Stimulated activated memory B cell treated with anti-CD40 and anti-IgM and Interleukin-4, amounts not matched to agents 10 μg/mL and 1 μg/mL and 100 μg/mL, for 72 hours (primary cell): ENCODE data around the gene AJAP1.

Source experiments
- ATAC-seq: fragments of 150-1000 bp; cut with Tn5 transposase; 2 replicates; pipeline ENCODE4 v1.10.0; 2021
- H3K27ac Mint-ChIP-seq: one replicate; pipeline ENCODE4 v1.8.0; 2022; ENCODE audit warnings: mild to moderate bottlenecking, mixed read lengths
- H3K27me3 Mint-ChIP-seq: one replicate; pipeline ENCODE4 v1.8.0; 2022; ENCODE audit warnings: mixed read lengths
- H3K36me3 Mint-ChIP-seq: one replicate; pipeline ENCODE4 v1.8.0; 2022; ENCODE audit warnings: mixed read lengths
- H3K4me1 Mint-ChIP-seq: one replicate; pipeline ENCODE4 v1.8.0; 2022; ENCODE audit warnings: mixed read lengths
- H3K4me3 Mint-ChIP-seq: one replicate; pipeline ENCODE4 v1.8.0; 2022; ENCODE audit warnings: mild to moderate bottlenecking, moderate library complexity, mixed read lengths
- H3K9me3 Mint-ChIP-seq: one replicate; pipeline ENCODE4 v1.8.0; 2022; ENCODE audit warnings: mixed read lengths

AJAP1 gene

DNA sequence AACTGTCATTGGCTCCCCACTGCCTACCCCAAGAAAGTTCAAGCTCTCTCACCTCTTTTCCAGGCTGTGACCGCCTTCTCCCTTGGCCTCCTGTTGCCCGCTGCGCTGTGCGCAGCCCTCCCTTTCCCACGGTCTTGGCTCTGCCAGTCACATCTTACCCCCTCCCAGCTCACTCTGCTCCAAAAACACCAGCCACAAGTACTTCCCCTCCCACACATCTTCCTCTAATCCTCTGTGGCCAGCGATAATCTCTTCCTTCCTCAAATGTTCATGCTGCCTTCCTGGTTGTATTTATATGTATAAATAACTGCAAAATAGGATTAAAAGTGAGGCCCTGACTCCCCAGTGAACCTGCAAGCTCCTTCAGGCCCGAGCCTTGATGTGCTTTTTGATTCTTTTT, 81.8 kb downstream of the AJAP1 start:
- H3K4me1 Mint-ChIP-seq: no peaks in the 10 kb centered on the region

GRCh38 chr1:4741876-4742423, 87.5 kb downstream of the AJAP1 start:
- H3K27ac Mint-ChIP-seq: no peak overlapping the region
- no peaks in the 10 kb centered on the region for H3K36me3 Mint-ChIP-seq
- peaks cover 20% of the 10 kb centered on the region for H3K27me3 Mint-ChIP-seq
- peaks cover 5% of the 10 kb centered on the region for H3K9me3 Mint-ChIP-seq
- H3K4me1 Mint-ChIP-seq: no peaks in the 10 kb centered on the region
- no peak overlapping the region for H3K4me3 Mint-ChIP-seq
- no peak for ATAC-seq

More for the DNA sequence above, 81.8 kb downstream of the AJAP1 start:
- no peak overlapping the region for H3K27ac Mint-ChIP-seq
- H3K27me3 Mint-ChIP-seq: peaks cover 50% of the 10 kb centered on the region
- no peak for ATAC-seq
- H3K4me3 Mint-ChIP-seq: no peak overlapping the region
- H3K36me3 Mint-ChIP-seq: no peaks in the 10 kb centered on the region
- H3K9me3 Mint-ChIP-seq: peaks cover 5% of the 10 kb centered on the region

DNA sequence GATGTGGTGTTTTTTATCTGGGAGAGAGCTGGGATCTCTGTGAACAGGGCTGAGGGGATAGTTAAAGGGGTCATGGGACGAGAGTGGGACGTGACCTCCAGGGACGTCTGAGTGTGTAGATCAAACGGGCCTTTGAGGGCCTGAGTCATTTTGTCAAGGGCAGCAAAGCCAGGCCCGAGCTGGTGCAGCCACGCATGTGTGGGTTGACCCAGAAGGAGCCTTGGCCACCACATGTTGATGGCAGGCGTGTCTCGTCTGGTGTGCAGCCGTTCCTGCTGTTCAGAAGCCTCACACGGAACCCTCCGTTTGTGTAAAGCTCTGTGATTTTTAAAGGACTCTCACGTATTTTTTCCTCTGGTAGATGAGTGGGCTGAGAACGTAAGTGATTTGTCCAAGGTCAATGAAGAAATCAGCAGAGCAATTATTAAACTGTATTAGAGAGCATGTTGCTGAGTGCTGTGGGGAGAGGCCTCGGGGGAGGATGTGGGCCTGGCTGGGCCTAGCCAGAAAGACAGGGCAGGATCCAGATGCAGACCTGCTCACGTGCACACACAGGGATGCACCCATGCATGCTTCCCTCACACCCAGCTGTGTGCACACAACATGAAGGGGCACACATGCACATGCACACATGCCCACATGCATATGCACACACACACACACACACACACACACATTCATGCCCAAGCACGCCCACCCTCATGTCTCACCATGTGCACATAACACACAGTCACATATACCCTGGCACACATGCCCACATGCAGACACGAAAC, 89.8 kb downstream of the AJAP1 start:
- H3K36me3 Mint-ChIP-seq: no peaks in the 10 kb centered on the region

DNA sequence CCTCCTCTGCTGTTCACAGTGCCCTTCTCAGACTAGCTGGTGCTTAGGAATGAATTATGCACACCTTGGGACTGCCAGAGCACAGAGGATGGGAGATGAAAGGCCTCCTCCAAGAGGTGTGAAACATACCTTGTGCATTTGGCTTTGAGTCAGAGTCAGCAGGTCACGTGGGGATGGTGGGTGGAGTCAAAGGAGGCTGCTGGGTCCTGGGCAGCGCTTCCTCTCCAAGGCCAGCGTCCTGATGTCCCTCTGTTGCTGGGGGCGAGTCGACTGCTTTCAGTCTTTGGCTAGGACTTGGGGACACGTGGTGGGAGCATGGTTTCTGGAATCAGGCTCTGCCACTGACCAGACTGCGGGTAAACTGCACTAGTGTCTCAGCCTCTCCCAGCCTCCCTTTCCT, 91.2 kb downstream of the AJAP1 start:
- Mint-ChIP-seq H3K27me3 (no peaks in the 10 kb centered on the region), H3K27ac (no peak overlapping the region), H3K9me3 (no peaks in the 10 kb centered on the region), H3K4me1 (no peaks in the 10 kb centered on the region), H3K4me3 (no peak overlapping the region), H3K36me3 (no peaks in the 10 kb centered on the region)
- ATAC-seq: no peak

More for the DNA sequence above, 89.8 kb downstream of the AJAP1 start:
- no peak for ATAC-seq
- H3K9me3 Mint-ChIP-seq: no peaks in the 10 kb centered on the region
- no peaks in the 10 kb centered on the region for H3K4me1 Mint-ChIP-seq
- H3K4me3 Mint-ChIP-seq: no peak overlapping the region
- H3K27ac Mint-ChIP-seq: no peak overlapping the region
- H3K27me3 Mint-ChIP-seq: peaks cover 9% of the 10 kb centered on the region

DNA sequence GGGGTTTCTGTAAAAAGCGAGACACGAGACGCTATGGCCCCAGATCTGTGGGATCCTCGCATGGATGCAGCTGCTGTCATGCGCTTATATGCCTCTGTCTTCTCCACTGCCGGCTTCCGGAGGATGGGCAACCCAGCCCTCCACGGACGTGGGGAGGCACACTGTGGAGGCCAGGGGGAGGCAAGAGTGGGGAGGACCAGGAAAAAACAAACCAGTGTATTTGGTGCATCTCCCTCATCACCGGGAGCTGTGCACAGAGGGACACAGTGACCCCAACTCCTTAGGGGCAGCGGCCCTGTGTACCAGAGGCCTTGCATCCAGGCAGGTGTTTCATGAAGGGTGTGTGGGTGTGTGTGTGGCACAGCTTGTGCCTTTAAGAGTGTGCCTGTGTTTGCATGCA, 95.0 kb downstream of the AJAP1 start:
- Mint-ChIP-seq H3K9me3 (peaks cover 3% of the 10 kb centered on the region), H3K4me1 (no peaks in the 10 kb centered on the region), H3K36me3 (no peaks in the 10 kb centered on the region), H3K4me3 (no peak overlapping the region), H3K27me3 (no peaks in the 10 kb centered on the region), H3K27ac (no peak overlapping the region)
- ATAC-seq: no peak

GRCh38 chr1:4750177-4750576, 95.8 kb downstream of the AJAP1 start:
- Mint-ChIP-seq H3K27ac (no peak overlapping the region), H3K4me1 (no peaks in the 10 kb centered on the region)

GRCh38 chr1:4752059-4752458, 97.7 kb downstream of the AJAP1 start:
- Mint-ChIP-seq H3K27ac (no peak overlapping the region), H3K27me3 (no peaks in the 10 kb centered on the region), H3K36me3 (no peaks in the 10 kb centered on the region), H3K4me3 (no peak overlapping the region), H3K9me3 (peaks cover 3% of the 10 kb centered on the region), H3K4me1 (no peaks in the 10 kb centered on the region)
- no peak for ATAC-seq

More at GRCh38 chr1:4750177-4750576, 95.8 kb downstream of the AJAP1 start:
- H3K4me3 Mint-ChIP-seq: no peak overlapping the region
- H3K9me3 Mint-ChIP-seq: peaks cover 3% of the 10 kb centered on the region
- no peaks in the 10 kb centered on the region for H3K36me3 Mint-ChIP-seq
- H3K27me3 Mint-ChIP-seq: no peaks in the 10 kb centered on the region
- ATAC-seq: no peak

GRCh38 chr1:4754816-4755215, 100.4 kb downstream of the AJAP1 start:
- ATAC-seq: no peak
- Mint-ChIP-seq H3K4me3 (no peak overlapping the region), H3K9me3 (peaks cover 9% of the 10 kb centered on the region), H3K27ac (no peak overlapping the region), H3K4me1 (no peaks in the 10 kb centered on the region), H3K27me3 (no peaks in the 10 kb centered on the region), H3K36me3 (no peaks in the 10 kb centered on the region)

DNA sequence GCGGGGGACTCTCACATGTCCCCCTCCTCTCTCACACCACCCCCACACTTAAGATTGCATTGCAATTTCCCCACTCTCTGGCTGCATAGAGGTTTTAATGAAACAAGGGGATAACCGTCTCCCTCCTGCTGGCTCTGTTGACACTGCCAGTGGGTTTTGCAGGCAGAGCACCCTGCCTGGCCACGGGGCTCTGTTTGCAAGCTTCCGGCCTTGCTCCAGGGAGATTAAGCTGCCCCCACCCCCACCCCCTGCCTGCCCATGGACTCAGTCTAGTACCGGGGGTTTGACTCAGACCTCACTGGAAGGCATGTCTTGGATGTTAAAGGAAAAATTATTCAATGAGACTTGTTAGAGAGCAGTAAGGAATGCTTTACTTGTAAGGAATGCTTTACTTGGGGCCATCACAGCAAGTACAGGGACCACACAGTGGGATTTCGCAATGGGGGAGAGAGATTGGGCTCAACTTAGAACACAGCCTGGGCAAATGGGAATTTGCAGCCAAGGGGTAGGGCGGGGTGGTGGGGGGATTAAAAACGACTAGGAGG, 101.0 kb downstream of the AJAP1 start:
- no peak for ATAC-seq
- H3K27ac Mint-ChIP-seq: no peak overlapping the region
- H3K4me3 Mint-ChIP-seq: no peak overlapping the region
- no peaks in the 10 kb centered on the region for H3K4me1 Mint-ChIP-seq
- H3K36me3 Mint-ChIP-seq: no peaks in the 10 kb centered on the region
- peaks cover 12% of the 10 kb centered on the region for H3K9me3 Mint-ChIP-seq
- no peaks in the 10 kb centered on the region for H3K27me3 Mint-ChIP-seq

GRCh38 chr1:4755864-4756504, 101.6 kb downstream of the AJAP1 start:
- no peak for ATAC-seq

GRCh38 chr1:4756851-4757580, 102.6 kb downstream of the AJAP1 start:
- ATAC-seq: no peak
- H3K36me3 Mint-ChIP-seq: no peaks in the 10 kb centered on the region
- H3K4me3 Mint-ChIP-seq: no peak overlapping the region
- H3K27ac Mint-ChIP-seq: no peak overlapping the region
- H3K9me3 Mint-ChIP-seq: peaks cover 12% of the 10 kb centered on the region
- no peaks in the 10 kb centered on the region for H3K4me1 Mint-ChIP-seq
- no peaks in the 10 kb centered on the region for H3K27me3 Mint-ChIP-seq

More at GRCh38 chr1:4755864-4756504, 101.6 kb downstream of the AJAP1 start:
- H3K4me1 Mint-ChIP-seq: no peaks in the 10 kb centered on the region
- no peaks in the 10 kb centered on the region for H3K36me3 Mint-ChIP-seq
- no peak overlapping the region for H3K4me3 Mint-ChIP-seq
- H3K27me3 Mint-ChIP-seq: no peaks in the 10 kb centered on the region
- H3K9me3 Mint-ChIP-seq: peaks cover 12% of the 10 kb centered on the region
- H3K27ac Mint-ChIP-seq: no peak overlapping the region

- no peak for ATAC-seq
- Mint-ChIP-seq H3K27ac (no peak overlapping the region), H3K9me3 (peaks cover 8% of the 10 kb centered on the region), H3K27me3 (no peaks in the 10 kb centered on the region), H3K4me1 (no peaks in the 10 kb centered on the region), H3K4me3 (no peak overlapping the region), H3K36me3 (no peaks in the 10 kb centered on the region)
Observed at GRCh38 chr1:4759671-4760070, 105.3 kb downstream of the AJAP1 start.

DNA sequence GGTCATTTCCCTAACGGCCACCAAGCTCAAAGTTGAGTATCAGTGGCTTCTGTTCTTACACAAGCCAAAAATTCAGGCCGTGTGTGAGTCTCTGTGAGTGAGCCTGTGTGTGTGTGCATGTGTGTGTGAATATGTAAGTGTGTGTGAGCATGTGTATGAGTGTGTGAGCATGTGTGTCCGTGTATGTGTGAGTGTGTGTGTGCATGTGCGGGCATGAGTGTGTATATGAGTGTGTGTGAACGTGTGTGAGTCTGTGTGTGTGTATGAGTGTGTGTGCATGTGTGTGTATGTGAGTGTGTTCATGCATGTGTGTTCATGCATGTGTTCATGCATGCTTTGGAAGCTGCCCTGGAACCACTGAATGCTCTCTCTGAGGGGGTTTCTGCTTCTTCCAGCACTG, 105.7 kb downstream of the AJAP1 start:
- Mint-ChIP-seq H3K4me1 (no peaks in the 10 kb centered on the region), H3K4me3 (no peak overlapping the region), H3K36me3 (no peaks in the 10 kb centered on the region), H3K9me3 (peaks cover 8% of the 10 kb centered on the region), H3K27ac (no peak overlapping the region), H3K27me3 (no peaks in the 10 kb centered on the region)
- no peak for ATAC-seq

DNA sequence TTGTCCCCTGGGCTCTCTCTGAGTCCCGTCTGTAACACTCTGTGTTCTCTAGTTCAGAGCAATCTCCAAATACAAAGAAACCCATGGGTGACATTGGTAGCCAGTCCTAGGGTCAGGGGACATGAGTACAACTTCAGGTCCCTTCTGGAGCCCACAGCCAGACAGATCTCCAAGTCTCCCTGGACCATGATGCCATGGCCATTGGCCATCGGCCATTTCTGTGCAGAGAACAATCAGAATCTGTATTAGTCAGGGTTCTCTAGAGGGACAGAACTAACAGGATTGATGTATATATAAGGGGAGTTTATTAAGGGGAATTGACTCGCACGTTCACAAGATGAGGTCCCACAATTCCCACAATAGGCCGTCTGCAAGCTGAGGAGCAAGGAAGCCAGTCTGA, 106.9 kb downstream of the AJAP1 start:
- no peak overlapping the region for H3K4me3 Mint-ChIP-seq
- H3K36me3 Mint-ChIP-seq: no peaks in the 10 kb centered on the region
- no peak for ATAC-seq
- H3K4me1 Mint-ChIP-seq: no peaks in the 10 kb centered on the region
- peaks cover 8% of the 10 kb centered on the region for H3K9me3 Mint-ChIP-seq
- H3K27me3 Mint-ChIP-seq: no peaks in the 10 kb centered on the region
- no peak overlapping the region for H3K27ac Mint-ChIP-seq

DNA sequence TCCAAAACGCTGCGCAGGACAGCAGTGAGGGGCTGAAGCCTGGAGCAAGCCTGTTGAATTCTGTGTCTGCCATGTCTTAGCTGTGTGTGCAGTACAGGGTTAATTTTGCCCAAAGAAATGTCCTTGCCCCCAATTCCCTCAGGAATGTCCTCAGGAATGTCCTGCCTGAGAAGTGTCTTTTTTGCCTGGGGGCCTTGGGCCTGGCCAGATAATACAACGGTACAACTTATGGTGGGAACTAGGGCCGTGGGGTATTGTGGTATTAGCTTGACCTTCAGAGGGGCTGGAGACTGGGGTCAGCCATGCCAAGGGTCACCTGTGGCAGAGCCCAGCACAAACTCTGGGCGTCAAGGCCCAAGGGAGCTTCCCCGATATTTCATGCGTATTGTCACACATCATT, 107.7 kb downstream of the AJAP1 start:
- ATAC-seq: no peak
- Mint-ChIP-seq H3K9me3 (peaks cover 8% of the 10 kb centered on the region), H3K27me3 (no peaks in the 10 kb centered on the region), H3K4me1 (no peaks in the 10 kb centered on the region), H3K4me3 (no peak overlapping the region), H3K36me3 (no peaks in the 10 kb centered on the region), H3K27ac (no peak overlapping the region)
